B cell (primary cell): ENCODE results near the gene TBC1D22A. TPM values are rescaled to one million over a fixed set of nuclear protein-coding genes. Genes with fewer than 3 reads are reported as not detected.

ENCODE experiments used
- ATAC-seq: fragments of 200-7000 bp; cut with Tn5 transposase; one replicate; pipeline ENCODE4 v1.10.0; 2021; ENCODE audit warnings: low read depth, mild to moderate bottlenecking, moderate number of reproducible peaks, moderate library complexity
- CTCF ChIA-PET: fragments of 350-600 bp; sonication (Branson Sonifier 250); formaldehyde crosslinking; loops from one replicate; lab custom pipeline; 2021; ENCODE audit warnings: antibody characterized with exemption, inconsistent platforms; lab: Charles Lee
- POLR2A ChIA-PET: fragments of 350-600 bp; sonication (Branson Sonifier 250); formaldehyde crosslinking; loops from one replicate; lab custom pipeline; 2021; ENCODE audit warnings: antibody characterized with exemption; lab: Charles Lee
- DNase-seq: peaks from one replicate; pipeline ENCODE4 v3.0.0; 2013
- H2AFZ ChIP-seq: 2 replicates; pipeline ENCODE4 v1.6.1; 2012; ENCODE audit warnings: mild to moderate bottlenecking, low read depth, low read length; ENCODE audit not compliant: insufficient read depth, poor library complexity, severe bottlenecking
- H3K27ac ChIP-seq, 2 donors: 1 replicate in 1 of 2; 2 replicates in 1 of 2; pipeline ENCODE4 v1.5.1; 2012 to 2013; ENCODE audit warnings: low read length in 2 of 2, mild to moderate bottlenecking in 2 of 2, moderate library complexity in 1 of 2
- H3K27me3 ChIP-seq, 4 experiments: fragments of 200-600 bp in 1 of 4; sonication (generic) in 1 of 4; replicated peaks in 1 of 4; 1 replicate in 2 of 4; 2 replicates in 2 of 4; pipeline versions ENCODE4 v1.6.1 to v1.7.0; 2013 to 2016; ENCODE audit warnings: low read length in 3 of 4, mild to moderate bottlenecking in 2 of 4, mixed read lengths in 1 of 4, moderate library complexity in 1 of 4; ENCODE audit not compliant: insufficient read depth in 4 of 4, control insufficient read depth in 3 of 4; ENCODE audit errors: control extremely low read depth in 1 of 4
- H3K36me3 ChIP-seq, 2 experiments: replicated peaks in 1 of 2; 1 replicate in 1 of 2; 2 replicates in 1 of 2; pipeline versions ENCODE4 v1.6.1 to v1.7.1; 2013; ENCODE audit warnings: low read length in 1 of 2; ENCODE audit not compliant: insufficient read depth in 2 of 2, control insufficient read depth in 1 of 2; ENCODE audit errors: control extremely low read depth in 1 of 2, extremely low read depth in 1 of 2
- H3K4me1 ChIP-seq, 2 donors: fragments of 200-600 bp in 1 of 2; sonication (generic) in 1 of 2; 1 replicate in 1 of 2; 2 replicates in 1 of 2; pipeline versions ENCODE4 v1.5.1 to v1.6.1; 2013 to 2017; ENCODE audit warnings: low read length in 2 of 2; ENCODE audit not compliant: control insufficient read depth in 2 of 2, insufficient read depth in 2 of 2
- H3K4me2 ChIP-seq: replicated peaks from 2 replicates; pipeline ENCODE3; 2012; ENCODE audit warnings: mild to moderate bottlenecking, low read depth, low read length; ENCODE audit not compliant: poor library complexity, severe bottlenecking
- H3K4me3 ChIP-seq, 5 experiments: fragments of 200-600 bp in 1 of 5; sonication (generic) in 1 of 5; 1 replicate in 3 of 5; 2 replicates in 2 of 5; pipeline versions ENCODE4 v1.5.1 to v1.7.0; 2011 to 2016; ENCODE audit warnings: low read length in 4 of 5, mild to moderate bottlenecking in 4 of 5, low read depth in 2 of 5, control low read depth in 1 of 5, moderate library complexity in 1 of 5; ENCODE audit not compliant: insufficient read depth in 1 of 5; ENCODE audit errors: control extremely low read depth in 1 of 5, extremely low read depth in 1 of 5
- H3K79me2 ChIP-seq: fragments of 200-600 bp; sonication (generic); one replicate; pipeline ENCODE4 v1.6.0; 2016; ENCODE audit warnings: low read length; ENCODE audit not compliant: control insufficient read depth, insufficient read depth
- H3K9ac ChIP-seq: fragments of 200-600 bp; sonication (generic); 2 replicates; pipeline ENCODE4 v1.6.1; 2017; ENCODE audit warnings: mild to moderate bottlenecking, low read length, moderate library complexity
- H3K9me3 ChIP-seq, 3 donors: one replicate each; pipeline versions ENCODE4 v1.6.1 to v1.7.1; 2013; ENCODE audit warnings: low read length in 2 of 3; ENCODE audit not compliant: control insufficient read depth in 2 of 3, insufficient read depth in 1 of 3; ENCODE audit errors: control extremely low read depth in 1 of 3
- H4K20me1 ChIP-seq: 2 replicates; pipeline ENCODE4 v1.6.0; 2012; ENCODE audit warnings: mild to moderate bottlenecking, low read length; ENCODE audit not compliant: insufficient read depth, control insufficient read depth, poor library complexity, severe bottlenecking
- H3K27ac Mint-ChIP-seq: one replicate; pipeline ENCODE4 v1.8.0; 2021; ENCODE audit warnings: mixed read lengths
- H3K27me3 Mint-ChIP-seq: one replicate; pipeline ENCODE4 v1.8.0; 2021; ENCODE audit warnings: mixed read lengths
- H3K4me1 Mint-ChIP-seq: one replicate; pipeline ENCODE4 v1.8.0; 2021; ENCODE audit warnings: mixed read lengths
- H3K4me3 Mint-ChIP-seq: one replicate; pipeline ENCODE4 v1.8.0; 2021; ENCODE audit warnings: mixed read lengths
- H3K9me3 Mint-ChIP-seq: one replicate; pipeline ENCODE4 v1.8.0; 2022; ENCODE audit warnings: mixed read lengths; ENCODE audit not compliant: insufficient read depth
- EZH2 ChIP-seq: IDR thresholded peaks from 2 replicates; pipeline ENCODE4 v1.6.1; 2012; ENCODE audit warnings: borderline replicate concordance, low read depth, mild to moderate bottlenecking, moderate library complexity, low read length; ENCODE audit not compliant: insufficient read depth, poor library complexity, severe bottlenecking
- WGBS: methylation state at CpG from one replicate; pipeline ENCODE4 v1.1.5; 2013; ENCODE audit warnings: missing lambda C conversion rate; ENCODE audit not compliant: insufficient coverage; 5-methylcytosine and 5-hydroxymethylcytosine counted together
- intact Hi-C: fragments of 100-400 bp; cut with micrococcal nuclease; formaldehyde crosslinking; loops from one replicate; pipeline ENCODE4 v1.10.0; 2022
- polyA plus RNA-seq: library from polyadenylated mRNA; depleted of rRNA; stranded (reverse); fragments of >200 nt; gene quantifications from 2 replicates; pipeline ENCODE4 v1.2.3, GENCODE V29; 2012
- total RNA-seq, 2 donors: library from RNA; stranded (reverse); fragments of 120-200 nt in 1 of 2; gene quantifications; 1 replicate in 1 of 2; 2 replicates in 1 of 2; pipeline versions ENCODE4 v1.2.3 to v1.2.4, GENCODE V29; 2013 to 2022
- TF ChIP-seq, protein P1 (sequence below): fragments of 200-600 bp; IDR thresholded peaks from one replicate; pipeline ENCODE4 v1.8.0; 2022; ENCODE audit warnings: antibody characterized with exemption, mild to moderate bottlenecking

TBC1D22A gene
- total and polyA plus RNA-seq, 2 donors (not counting 1 experiment from before 2014, with no cell fraction given) = 73.8 to 128 TPM

DNA sequence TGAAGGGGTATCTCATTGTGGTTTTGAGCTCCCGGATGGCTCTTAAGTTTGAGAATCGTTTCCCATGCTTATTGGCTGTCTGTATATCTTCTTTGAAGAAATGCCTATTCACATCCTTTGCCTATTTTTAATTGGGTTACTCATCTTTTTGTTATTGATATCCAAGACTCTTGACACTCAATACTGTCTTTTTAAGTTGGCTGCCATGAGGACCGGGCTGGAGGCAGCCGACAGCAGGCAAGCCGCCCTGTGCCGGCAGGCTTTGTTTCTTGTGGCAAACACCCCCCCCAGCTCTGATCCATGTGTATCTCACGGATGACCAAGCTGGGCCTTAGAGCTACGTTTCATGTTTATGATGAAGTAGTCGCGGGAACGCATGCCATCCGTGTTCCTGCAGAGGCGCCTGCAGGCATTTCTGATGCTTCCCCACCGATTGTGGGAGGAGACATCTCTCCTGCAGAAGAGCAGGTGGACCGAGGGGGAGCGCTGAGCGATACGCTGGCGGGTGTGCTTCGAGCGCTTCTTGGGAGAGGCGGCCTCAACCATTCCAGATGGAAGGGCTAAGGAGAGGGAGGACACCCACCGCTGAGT is 95.8 kb downstream of the TBC1D22A start:
- intact Hi-C loops = no loop called here
- Mint-ChIP-seq H3K4me1 (peaks cover 45% of the 10 kb centered on the region), H3K27ac (no peak overlapping the region), H3K27me3 (no peaks in the 10 kb centered on the region), H3K9me3 (no peaks in the 10 kb centered on the region), H3K4me3 (no peak overlapping the region)
- TF ChIP-seq EZH2 = no peak
- TF ChIP-seq, protein P1, sequence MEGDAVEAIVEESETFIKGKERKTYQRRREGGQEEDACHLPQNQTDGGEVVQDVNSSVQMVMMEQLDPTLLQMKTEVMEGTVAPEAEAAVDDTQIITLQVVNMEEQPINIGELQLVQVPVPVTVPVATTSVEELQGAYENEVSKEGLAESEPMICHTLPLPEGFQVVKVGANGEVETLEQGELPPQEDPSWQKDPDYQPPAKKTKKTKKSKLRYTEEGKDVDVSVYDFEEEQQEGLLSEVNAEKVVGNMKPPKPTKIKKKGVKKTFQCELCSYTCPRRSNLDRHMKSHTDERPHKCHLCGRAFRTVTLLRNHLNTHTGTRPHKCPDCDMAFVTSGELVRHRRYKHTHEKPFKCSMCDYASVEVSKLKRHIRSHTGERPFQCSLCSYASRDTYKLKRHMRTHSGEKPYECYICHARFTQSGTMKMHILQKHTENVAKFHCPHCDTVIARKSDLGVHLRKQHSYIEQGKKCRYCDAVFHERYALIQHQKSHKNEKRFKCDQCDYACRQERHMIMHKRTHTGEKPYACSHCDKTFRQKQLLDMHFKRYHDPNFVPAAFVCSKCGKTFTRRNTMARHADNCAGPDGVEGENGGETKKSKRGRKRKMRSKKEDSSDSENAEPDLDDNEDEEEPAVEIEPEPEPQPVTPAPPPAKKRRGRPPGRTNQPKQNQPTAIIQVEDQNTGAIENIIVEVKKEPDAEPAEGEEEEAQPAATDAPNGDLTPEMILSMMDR = no peak
- peaks cover 85% of the 10 kb centered on the region for H3K79me2 ChIP-seq
- no peak overlapping the region for H3K9ac ChIP-seq
- no peak overlapping the region for H3K27ac ChIP-seq
- CTCF ChIA-PET = no interaction called here
- H3K4me1 ChIP-seq = peaks cover 21 to 27% of the 10 kb centered on the region in 2 donors
- H3K4me2 ChIP-seq = no peak overlapping the region
- ATAC-seq = no peak
- H3K36me3 ChIP-seq = peaks cover 0 to 23% of the 10 kb centered on the region in 2 experiments
- H3K27me3 ChIP-seq = no peaks in the 10 kb centered on the region
- no peak overlapping the region for H3K4me3 ChIP-seq
- WGBS = 99% methylated on average over 17 of the region's 23 CpGs
- H3K9me3 ChIP-seq = peaks cover 0 to 4% (median 0%) of the 10 kb centered on the region in 3 donors
- DNase-seq = no peak
- H2AFZ ChIP-seq = no peak overlapping the region
- POLR2A ChIA-PET = no interaction called here
- peaks cover 86% of the 10 kb centered on the region for H4K20me1 ChIP-seq

DNA sequence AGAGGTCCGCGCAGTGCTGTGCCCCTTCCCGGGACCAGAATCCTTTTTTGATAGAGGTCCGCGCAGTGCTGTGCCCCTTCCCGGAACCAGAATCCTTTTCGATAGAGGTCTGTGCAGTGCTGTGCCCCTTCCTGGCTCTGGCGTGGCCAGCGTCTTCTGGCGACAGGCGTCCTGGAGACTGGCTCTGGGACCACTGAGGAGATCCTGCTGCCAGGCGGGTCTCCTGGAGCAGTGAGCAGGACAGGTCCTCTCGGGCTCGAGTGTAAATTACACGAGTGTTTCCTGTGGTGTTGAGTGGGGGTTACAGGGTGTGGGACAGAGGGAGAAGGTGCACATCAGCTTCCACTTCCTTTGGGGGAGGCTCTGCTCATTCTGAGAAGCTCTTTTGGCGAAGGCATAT is 98.1 kb downstream of the TBC1D22A start:
- no peaks in the 10 kb centered on the region for H3K27me3 Mint-ChIP-seq
- no peak for TF ChIP-seq EZH2
- TF ChIP-seq, protein P1 = no peak
- H3K36me3 ChIP-seq = peaks cover 2 to 26% of the 10 kb centered on the region in 2 experiments
- peaks cover 85% of the 10 kb centered on the region for H3K79me2 ChIP-seq
- H3K4me3 ChIP-seq = no peak overlapping the region
- H3K4me1 Mint-ChIP-seq = peaks cover 53% of the 10 kb centered on the region
- DNase-seq = no peak
- ATAC-seq = no peak
- H3K9ac ChIP-seq = no peak overlapping the region
- WGBS = 95% methylated on average over 15 of the region's 16 CpGs
- no peak overlapping the region for H3K4me2 ChIP-seq
- peaks cover 22 to 34% of the 10 kb centered on the region in 2 donors for H3K4me1 ChIP-seq
- no peak overlapping the region for H3K27ac ChIP-seq
- POLR2A ChIA-PET = no interaction called here
- no peak overlapping the region for H3K4me3 Mint-ChIP-seq
- intact Hi-C loops = no loop called here
- H3K9me3 ChIP-seq = peaks cover 0 to 4% (median 0%) of the 10 kb centered on the region in 3 donors
- H3K27me3 ChIP-seq = no peaks in the 10 kb centered on the region
- no peak overlapping the region for H3K27ac Mint-ChIP-seq
- H2AFZ ChIP-seq = no peak overlapping the region
- peaks cover 86% of the 10 kb centered on the region for H4K20me1 ChIP-seq
- CTCF ChIA-PET = no interaction called here
- H3K9me3 Mint-ChIP-seq = no peaks in the 10 kb centered on the region
